GM12878 (cell line): ENCODE results near the gene CENPO. TPM values are rescaled to one million over a fixed set of nuclear protein-coding genes. Genes with fewer than 3 reads are reported as not detected.

ENCODE experiments used
- CBX3 ChIP-seq: fragments of 200-600 bp; sonication (generic); IDR thresholded peaks from 2 replicates; pipeline ENCODE4 v1.6.1; 2016; ENCODE audit warnings: low read depth, borderline replicate concordance
- CEBPB ChIP-seq, 2 experiments: fragments of 150-350 bp in 1 of 2; IDR thresholded peaks; 2 replicates each; pipeline ENCODE4 v1.6.1; 2012 to 2014; ENCODE audit warnings: low read depth in 2 of 2, low read length in 2 of 2, borderline replicate concordance in 1 of 2, inconsistent platforms in 1 of 2
- HDAC2 ChIP-seq: fragments of 200-600 bp; sonication (generic); IDR thresholded peaks from 2 replicates; pipeline ENCODE4 v1.6.1; 2017
- IRF4 ChIP-seq: IDR thresholded peaks from 2 replicates; pipeline ENCODE4 v1.6.1; 2011; ENCODE audit warnings: low read depth, low read length
- NFXL1 ChIP-seq: fragments of 450-650 bp; IDR thresholded peaks from 2 replicates; pipeline ENCODE4 v1.6.1; 2017; ENCODE audit warnings: antibody characterized with exemption, mild to moderate bottlenecking, borderline replicate concordance
- POLR2AphosphoS2 ChIP-seq: IDR thresholded peaks from 2 replicates; pipeline ENCODE4 v1.6.1; 2011; ENCODE audit warnings: low read depth, mild to moderate bottlenecking, low read length, improper control_type of control experiment, moderate library complexity
- RBBP5 ChIP-seq: fragments of 200-600 bp; sonication (generic); conservative IDR thresholded peaks from 2 replicates; pipeline ENCODE4 v1.6.1; 2016
- RCOR1 ChIP-seq: conservative IDR thresholded peaks from 2 replicates; pipeline ENCODE4 v1.6.1; 2012; ENCODE audit warnings: low read depth, low read length, improper control_type of control experiment
- SIN3A ChIP-seq: IDR thresholded peaks from 2 replicates; pipeline ENCODE4 v1.6.1; 2012; ENCODE audit warnings: low read depth, low read length, improper control_type of control experiment
- SMC3 ChIP-seq: IDR thresholded peaks from 2 replicates; pipeline ENCODE4 v1.6.1; 2011; ENCODE audit warnings: low read length, improper control_type of control experiment, borderline replicate concordance
- STAT1 ChIP-seq: fragments of 450-650 bp; conservative IDR thresholded peaks from 2 replicates; pipeline ENCODE4 v1.6.1; 2014; ENCODE audit warnings: antibody characterized with exemption, mild to moderate bottlenecking
- TCF12 ChIP-seq: IDR thresholded peaks from 2 replicates; pipeline ENCODE4 v1.6.1; 2011; ENCODE audit warnings: low read depth, mild to moderate bottlenecking, low read length
- YY1 ChIP-seq: IDR thresholded peaks from 2 replicates; pipeline ENCODE4 v1.6.1; 2011; ENCODE audit warnings: low read depth, mild to moderate bottlenecking, low read length
- polyA plus RNA-seq, 11 experiments: library from polyadenylated mRNA; depleted of rRNA in 4 of 11; unstranded in 6 of 11; stranded (reverse) in 5 of 11; fragments of >200 nt; fragmentation: Nextera tagmentation in 4 of 11; fragmentation: Illumina TruSeq in 1 of 11; extraction: Ambion mirVana in 4 of 11; extraction: Trizol in 1 of 11; gene quantifications; 1 replicate in 1 of 11; 2 replicates in 10 of 11; pipeline versions ENCODE4 v1.2.1 to v1.2.3, GENCODE V29; 2011 to 2016; ENCODE audit warnings: inconsistent platforms in 2 of 11, missing spikeins in 2 of 11, low read depth in 1 of 11
- total RNA-seq, 4 experiments: library from RNA; depleted of rRNA in 3 of 4; stranded (reverse); fragments of >200 nt in 3 of 4; fragmentation: Illumina TruSeq in 1 of 4; extraction: Trizol in 1 of 4; gene quantifications; 2 replicates each; pipeline versions ENCODE4 v1.2.1 to v1.2.3, GENCODE V29; 2013 to 2021
- TF ChIP-seq, protein P1 (sequence below): IDR thresholded peaks from 2 replicates; pipeline ENCODE4 v1.6.1; 2012; ENCODE audit warnings: improper control_type of control experiment, low read depth, low read length; ENCODE audit not compliant: insufficient replicate concordance
- TF ChIP-seq, protein P2 (sequence below): fragments of 450-650 bp; IDR thresholded peaks from 2 replicates; pipeline ENCODE4 v1.6.1; 2016; ENCODE audit warnings: mild to moderate bottlenecking, moderate library complexity, borderline replicate concordance
- TF ChIP-seq, protein P3 (sequence below): fragments of 450-650 bp; IDR thresholded peaks from 2 replicates; pipeline ENCODE4 v1.6.1; 2018; ENCODE audit warnings: borderline replicate concordance, mild to moderate bottlenecking; ENCODE audit not compliant: partially characterized antibody

CENPO gene
- total and polyA plus RNA-seq, 10 of the 15 experiments (the other 5 are each of a cell fraction or from before 2014, with no cell fraction given), result 18.7 to 37.0 (median 31.4) TPM

DNA sequence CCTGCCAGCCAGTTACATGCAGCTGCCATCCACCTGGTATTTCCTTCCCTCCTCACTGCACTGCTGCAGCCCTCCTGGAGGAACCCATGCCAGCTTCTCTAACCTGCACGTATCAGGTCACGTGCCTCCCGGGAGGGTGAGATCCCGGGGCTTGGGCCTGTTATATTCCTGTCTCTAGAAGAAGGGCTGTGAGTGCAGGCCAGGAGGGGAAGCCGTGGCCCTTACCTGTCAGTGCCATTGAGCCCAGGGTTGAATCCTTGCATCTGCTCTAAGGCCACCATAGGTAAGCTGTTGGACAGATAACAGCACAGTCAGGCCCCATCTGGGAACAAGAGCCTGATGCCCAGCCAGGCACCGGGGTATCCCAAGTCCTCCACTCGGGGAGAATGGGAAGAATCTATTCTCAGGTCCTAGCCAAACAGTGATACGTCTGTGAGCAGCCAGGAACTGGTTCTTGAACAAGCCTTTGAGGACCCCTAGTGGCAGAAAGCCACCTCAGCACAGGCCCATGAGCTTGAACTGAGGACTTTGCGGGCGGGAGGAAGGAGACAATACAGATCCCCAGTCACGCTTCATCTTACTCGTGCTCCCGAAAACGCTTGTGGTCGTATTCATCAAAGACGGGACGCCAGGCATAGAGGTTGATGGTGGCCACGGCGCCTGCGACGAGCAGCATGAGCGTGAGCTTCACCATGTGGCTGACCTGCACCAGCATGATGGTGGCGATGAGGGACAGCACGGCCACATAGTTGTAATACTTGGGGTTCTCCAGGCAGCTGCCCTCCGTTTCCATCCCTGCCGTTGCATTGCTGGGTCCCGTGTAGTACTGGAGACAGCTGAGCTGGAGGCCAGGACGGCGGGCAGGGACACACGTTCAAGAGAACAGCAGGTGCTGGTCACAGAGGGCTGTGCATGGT lies 34.4 kb downstream of the CENPO start (continued):
- TF ChIP-seq, protein P1, sequence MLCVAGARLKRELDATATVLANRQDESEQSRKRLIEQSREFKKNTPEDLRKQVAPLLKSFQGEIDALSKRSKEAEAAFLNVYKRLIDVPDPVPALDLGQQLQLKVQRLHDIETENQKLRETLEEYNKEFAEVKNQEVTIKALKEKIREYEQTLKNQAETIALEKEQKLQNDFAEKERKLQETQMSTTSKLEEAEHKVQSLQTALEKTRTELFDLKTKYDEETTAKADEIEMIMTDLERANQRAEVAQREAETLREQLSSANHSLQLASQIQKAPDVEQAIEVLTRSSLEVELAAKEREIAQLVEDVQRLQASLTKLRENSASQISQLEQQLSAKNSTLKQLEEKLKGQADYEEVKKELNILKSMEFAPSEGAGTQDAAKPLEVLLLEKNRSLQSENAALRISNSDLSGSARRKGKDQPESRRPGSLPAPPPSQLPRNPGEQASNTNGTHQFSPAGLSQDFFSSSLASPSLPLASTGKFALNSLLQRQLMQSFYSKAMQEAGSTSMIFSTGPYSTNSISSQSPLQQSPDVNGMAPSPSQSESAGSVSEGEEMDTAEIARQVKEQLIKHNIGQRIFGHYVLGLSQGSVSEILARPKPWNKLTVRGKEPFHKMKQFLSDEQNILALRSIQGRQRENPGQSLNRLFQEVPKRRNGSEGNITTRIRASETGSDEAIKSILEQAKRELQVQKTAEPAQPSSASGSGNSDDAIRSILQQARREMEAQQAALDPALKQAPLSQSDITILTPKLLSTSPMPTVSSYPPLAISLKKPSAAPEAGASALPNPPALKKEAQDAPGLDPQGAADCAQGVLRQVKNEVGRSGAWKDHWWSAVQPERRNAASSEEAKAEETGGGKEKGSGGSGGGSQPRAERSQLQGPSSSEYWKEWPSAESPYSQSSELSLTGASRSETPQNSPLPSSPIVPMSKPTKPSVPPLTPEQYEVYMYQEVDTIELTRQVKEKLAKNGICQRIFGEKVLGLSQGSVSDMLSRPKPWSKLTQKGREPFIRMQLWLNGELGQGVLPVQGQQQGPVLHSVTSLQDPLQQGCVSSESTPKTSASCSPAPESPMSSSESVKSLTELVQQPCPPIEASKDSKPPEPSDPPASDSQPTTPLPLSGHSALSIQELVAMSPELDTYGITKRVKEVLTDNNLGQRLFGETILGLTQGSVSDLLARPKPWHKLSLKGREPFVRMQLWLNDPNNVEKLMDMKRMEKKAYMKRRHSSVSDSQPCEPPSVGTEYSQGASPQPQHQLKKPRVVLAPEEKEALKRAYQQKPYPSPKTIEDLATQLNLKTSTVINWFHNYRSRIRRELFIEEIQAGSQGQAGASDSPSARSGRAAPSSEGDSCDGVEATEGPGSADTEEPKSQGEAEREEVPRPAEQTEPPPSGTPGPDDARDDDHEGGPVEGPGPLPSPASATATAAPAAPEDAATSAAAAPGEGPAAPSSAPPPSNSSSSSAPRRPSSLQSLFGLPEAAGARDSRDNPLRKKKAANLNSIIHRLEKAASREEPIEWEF, result no peak
- TF ChIP-seq RBBP5, result no peak
- peak; percentile 59; the same call in 1 of the 2 replicates for TF ChIP-seq YY1
- peak; percentile 59; the same call in 1 of the 2 replicates for TF ChIP-seq NFXL1
- TF ChIP-seq, protein P2, sequence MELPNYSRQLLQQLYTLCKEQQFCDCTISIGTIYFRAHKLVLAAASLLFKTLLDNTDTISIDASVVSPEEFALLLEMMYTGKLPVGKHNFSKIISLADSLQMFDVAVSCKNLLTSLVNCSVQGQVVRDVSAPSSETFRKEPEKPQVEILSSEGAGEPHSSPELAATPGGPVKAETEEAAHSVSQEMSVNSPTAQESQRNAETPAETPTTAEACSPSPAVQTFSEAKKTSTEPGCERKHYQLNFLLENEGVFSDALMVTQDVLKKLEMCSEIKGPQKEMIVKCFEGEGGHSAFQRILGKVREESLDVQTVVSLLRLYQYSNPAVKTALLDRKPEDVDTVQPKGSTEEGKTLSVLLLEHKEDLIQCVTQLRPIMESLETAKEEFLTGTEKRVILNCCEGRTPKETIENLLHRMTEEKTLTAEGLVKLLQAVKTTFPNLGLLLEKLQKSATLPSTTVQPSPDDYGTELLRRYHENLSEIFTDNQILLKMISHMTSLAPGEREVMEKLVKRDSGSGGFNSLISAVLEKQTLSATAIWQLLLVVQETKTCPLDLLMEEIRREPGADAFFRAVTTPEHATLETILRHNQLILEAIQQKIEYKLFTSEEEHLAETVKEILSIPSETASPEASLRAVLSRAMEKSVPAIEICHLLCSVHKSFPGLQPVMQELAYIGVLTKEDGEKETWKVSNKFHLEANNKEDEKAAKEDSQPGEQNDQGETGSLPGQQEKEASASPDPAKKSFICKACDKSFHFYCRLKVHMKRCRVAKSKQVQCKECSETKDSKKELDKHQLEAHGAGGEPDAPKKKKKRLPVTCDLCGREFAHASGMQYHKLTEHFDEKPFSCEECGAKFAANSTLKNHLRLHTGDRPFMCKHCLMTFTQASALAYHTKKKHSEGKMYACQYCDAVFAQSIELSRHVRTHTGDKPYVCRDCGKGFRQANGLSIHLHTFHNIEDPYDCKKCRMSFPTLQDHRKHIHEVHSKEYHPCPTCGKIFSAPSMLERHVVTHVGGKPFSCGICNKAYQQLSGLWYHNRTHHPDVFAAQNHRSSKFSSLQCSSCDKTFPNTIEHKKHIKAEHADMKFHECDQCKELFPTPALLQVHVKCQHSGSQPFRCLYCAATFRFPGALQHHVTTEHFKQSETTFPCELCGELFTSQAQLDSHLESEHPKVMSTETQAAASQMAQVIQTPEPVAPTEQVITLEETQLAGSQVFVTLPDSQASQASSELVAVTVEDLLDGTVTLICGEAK, result no peak
- TF ChIP-seq, protein P3, sequence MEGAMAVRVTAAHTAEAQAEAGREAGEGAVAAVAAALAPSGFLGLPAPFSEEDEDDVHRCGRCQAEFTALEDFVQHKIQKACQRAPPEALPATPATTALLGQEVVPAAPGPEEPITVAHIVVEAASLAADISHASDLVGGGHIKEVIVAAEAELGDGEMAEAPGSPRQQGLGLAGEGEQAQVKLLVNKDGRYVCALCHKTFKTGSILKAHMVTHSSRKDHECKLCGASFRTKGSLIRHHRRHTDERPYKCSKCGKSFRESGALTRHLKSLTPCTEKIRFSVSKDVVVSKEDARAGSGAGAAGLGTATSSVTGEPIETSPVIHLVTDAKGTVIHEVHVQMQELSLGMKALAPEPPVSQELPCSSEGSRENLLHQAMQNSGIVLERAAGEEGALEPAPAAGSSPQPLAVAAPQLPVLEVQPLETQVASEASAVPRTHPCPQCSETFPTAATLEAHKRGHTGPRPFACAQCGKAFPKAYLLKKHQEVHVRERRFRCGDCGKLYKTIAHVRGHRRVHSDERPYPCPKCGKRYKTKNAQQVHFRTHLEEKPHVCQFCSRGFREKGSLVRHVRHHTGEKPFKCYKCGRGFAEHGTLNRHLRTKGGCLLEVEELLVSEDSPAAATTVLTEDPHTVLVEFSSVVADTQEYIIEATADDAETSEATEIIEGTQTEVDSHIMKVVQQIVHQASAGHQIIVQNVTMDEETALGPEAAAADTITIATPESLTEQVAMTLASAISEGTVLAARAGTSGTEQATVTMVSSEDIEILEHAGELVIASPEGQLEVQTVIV, result no peak
- no peak for TF ChIP-seq CEBPB (IDR thresholded peaks at IDR 0.05; ENCODE audit: borderline replicate concordance in 1 of 2, low read depth in 2 of 2, low read length in 2 of 2)
- TF ChIP-seq HDAC2, result no peak
- TF ChIP-seq IRF4, result 0 out of 2 replicates have a peak, but pooled peaks have one; percentile 7
- no peak for TF ChIP-seq CBX3
- TF ChIP-seq SIN3A, result no peak
- no peak for TF ChIP-seq RCOR1
- TF ChIP-seq STAT1, result no peak
- TF ChIP-seq SMC3, result peak; percentile 93
- TF ChIP-seq POLR2AphosphoS2, result no peak
- no peak for TF ChIP-seq TCF12
